NCI-H1105 (cell line): ENCODE results near the gene ADD1.

Experiments used
- DNase-seq: peaks from one replicate; lab custom pipeline; 2025; lab: John Stamatoyannopoulos, UW

The ADD1 gene

DNA sequence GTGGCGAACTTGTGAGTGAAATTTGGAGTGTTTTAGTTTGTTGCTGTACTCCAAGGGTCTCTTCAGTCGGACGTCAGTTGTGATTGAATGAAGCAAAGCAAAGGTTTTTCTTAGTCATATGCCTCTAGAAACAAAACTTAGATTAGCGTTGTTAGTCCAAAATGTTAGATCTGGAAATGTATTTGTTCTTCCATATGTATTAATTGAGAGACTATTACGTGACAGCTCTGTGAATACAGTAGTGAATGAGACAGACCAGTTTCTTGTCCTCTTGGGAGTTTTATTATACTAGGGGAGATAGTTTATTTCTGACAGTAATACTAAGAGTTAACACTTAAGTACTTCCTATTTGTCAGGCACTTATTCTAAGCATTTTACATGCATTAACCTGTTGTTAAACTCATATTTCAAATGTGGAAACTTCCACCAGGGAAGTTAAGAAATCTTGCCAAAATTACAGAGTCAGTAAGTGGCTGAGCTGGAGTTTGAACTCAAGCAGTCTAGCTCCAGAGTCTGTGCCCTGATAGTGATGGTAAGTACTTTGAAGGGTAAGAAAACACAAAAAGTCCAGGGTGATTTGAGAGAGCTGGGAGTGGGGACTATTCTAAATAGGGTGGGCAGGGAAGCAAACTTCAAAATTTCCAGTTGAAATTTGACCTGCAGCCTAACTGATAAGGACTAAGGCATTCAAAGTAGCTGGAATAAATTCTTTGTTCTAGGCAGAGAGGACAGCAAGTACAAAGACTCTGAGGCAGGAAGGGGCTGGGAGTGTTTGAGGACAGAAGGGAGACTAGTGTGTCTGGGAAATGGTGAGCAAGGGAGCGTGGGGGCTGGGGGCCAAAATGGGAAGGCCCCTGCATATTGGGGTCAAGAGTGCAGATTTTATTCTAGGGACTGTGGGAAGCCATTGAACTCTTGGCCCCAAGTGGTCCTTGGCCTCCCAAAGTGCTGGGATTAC, 17.0 kb downstream of the ADD1 start:
- no peak for DNase-seq

DNA sequence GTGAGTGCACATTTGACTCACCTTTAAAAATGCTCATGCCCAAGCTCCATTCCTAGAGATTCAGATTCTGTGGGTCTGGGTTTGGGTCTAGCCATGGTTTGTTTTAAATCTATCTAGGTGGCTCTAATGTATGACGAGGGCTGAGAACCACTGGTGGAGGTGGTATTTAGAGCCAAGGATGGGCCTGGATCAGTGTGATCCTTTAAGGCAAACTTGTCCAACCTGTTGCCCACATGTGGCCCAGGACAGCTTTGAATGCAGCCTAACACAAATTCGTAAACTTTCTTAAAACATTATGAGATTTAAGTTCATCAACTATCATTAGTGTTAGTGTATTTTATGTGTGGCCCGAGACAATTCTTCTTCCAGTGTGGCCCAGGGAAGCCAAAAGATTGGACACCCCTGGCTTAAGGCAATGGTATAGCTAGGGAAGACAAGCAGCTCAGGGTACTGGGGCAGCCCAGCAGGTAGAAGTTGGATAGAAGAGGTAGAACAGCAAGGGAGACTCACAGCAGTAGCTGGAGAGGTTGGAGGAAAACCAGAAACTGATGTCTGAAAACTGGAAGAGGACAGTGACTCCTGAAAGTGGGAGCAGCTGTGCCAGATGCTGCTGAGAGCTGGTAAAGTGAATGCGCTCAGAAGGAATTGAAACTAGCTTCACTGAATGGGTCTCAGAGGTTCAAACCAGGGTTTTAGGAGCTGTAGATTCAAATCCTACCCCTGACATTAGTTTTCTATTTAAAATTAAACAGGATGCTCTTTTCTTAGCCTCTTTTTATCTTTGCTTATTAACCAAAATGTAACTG, 18.2 kb downstream of the ADD1 start:
- DNase-seq: no peak

DNA sequence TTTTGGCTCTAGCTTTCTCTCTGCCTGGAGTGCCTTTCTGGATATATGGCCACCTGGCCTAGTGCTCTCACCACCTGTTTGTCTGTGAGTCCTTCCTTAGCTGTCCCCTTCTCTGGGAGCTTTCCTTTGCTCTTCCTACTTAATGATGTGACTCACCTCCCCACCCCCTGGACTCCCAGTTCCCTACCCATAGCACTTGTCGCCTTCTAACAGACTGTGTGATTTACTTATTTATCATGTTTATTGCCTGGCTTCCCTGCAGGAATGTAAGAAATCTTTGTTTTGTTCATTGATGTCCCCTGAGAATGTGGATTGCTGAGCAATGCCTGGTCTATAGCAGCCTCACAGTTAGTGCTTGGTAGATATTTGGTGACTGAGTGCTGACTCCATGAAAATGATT, 18.9 kb downstream of the ADD1 start:
- DNase-seq: no peak

DNA sequence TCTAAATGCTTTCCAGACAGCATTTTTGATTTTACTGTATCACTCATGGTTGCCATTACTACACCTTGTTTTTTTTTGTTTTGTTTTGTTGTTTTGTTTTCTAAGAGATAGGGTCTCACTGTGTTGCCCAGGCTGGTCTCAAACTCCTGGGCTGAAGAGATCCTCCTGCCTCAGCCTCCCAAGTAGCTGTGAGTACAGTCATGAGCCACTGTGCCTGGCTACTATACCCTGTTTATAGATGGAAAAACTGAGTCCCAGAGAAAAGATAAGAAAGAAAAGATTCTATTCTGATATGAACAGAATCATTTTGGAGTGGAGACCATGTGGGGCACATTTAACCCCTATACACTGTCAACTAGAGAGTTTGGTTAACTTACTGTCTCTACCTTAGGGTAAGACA, 20.0 kb downstream of the ADD1 start:
- no peak for DNase-seq

DNA sequence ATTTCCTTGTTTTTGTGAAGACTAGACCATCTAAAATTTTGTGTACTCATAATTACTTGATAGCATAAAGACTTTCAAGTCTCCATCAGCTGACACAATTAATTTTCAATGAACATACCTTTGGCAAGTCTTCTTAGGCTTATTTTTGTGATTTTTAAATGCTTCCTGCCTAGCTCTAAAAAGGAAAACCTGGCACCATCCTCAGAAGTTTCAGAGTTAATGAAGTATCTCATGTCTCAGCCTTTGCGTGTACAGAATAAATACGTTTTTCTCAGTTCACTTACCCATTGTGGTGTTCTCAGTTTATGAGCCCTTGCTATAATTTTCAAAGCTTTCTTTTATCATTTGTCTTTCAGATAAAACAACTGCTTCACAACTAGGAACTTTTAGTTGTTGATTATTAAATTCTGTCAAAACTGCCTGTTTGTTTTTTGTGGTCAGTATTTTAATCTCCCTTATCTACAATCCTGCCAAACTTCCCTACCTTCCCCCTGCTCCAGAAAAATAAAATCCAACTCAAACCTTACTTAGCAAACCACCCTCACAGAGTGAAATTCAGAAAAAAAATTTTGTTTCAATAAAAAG, 21.6 kb downstream of the ADD1 start:
- DNase-seq: no peak

DNA sequence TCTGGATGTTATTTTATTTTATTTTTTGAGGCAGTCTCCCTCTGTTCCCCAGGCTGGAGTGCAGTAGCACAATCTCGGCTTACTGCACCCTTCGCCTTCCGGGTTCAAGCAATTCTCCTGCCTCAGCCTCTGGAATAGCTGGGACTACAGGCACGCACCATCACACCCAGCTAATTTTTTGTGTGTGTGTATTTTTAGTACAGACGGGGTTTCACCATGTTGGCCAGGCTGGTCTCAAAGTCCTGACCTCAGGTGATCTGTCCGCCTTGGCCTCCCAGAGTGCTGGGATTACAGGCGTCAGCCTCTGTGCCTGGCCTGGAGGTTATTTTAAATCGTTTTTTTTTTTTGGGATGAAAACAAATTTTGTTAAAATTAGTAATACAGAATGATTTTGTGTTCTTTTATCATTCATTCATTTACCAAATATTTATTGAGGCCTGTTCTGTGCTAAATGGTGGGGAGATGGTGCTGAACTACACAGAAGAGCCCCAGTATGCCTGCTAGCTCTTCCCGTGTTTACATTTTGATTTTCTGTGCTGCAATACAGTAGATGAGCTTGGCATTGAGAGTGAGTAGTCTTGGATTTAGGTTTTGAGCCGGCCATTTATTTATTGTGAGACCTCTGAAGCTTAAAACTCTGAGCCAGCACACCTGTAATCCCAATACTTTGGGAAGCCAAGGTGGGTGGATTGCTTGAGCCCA, 22.7 kb downstream of the ADD1 start:
- DNase-seq: no peak

DNA sequence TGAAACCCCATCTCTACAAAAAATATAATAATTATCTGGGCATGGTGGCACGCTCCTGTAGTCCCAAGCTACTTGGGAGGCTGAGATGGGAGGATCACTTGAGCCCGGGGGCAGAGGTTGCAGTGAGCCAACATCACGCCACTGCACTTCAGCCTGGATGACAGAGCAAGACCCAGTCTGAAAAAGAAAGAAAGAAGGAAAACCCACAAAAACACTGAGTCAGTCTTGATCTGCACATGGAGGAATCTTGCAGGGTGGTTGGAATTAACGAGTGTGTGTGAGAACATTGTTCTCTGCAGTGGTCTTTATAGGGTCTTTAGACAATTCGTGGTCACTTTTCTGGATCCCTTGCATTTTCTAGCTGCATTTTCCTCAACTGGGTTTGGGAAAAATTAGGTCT, 23.2 kb downstream of the ADD1 start:
- DNase-seq: no peak

DNA sequence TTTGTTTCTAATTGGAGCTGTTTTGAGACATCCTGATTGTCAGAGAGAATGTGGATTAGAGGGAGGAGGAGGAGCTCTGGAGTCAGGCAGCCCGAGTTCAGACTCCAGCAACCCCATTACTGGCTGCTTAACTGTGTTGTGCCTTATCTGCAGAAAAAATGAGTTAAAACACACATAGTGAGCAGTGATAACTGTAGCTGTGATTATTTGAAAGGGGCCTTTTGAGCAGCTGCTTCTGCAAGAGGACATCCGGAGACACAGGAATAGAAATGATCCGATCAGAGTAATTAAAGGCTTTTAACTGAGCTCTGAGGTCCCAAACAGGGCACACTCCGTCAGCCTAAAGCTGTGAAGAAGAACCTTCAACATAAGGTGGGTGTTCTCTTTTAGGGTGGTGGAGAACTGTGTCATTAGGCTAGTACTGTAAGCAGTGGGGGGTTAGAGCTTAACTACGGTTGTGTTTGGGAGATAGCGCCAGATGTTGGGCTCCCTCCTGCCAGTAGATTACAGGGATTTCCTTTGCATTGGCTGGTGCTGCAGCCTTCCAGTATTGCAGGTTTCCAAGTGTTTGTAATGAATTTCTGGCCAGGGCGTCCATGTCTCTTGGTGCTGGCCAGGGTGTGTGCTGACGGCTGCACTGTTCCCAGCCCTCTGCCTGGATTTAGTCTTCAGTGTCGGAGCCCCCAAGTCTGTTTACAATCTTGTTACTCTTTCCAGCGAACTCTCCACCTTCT, 24.3 kb downstream of the ADD1 start:
- no peak for DNase-seq

DNA sequence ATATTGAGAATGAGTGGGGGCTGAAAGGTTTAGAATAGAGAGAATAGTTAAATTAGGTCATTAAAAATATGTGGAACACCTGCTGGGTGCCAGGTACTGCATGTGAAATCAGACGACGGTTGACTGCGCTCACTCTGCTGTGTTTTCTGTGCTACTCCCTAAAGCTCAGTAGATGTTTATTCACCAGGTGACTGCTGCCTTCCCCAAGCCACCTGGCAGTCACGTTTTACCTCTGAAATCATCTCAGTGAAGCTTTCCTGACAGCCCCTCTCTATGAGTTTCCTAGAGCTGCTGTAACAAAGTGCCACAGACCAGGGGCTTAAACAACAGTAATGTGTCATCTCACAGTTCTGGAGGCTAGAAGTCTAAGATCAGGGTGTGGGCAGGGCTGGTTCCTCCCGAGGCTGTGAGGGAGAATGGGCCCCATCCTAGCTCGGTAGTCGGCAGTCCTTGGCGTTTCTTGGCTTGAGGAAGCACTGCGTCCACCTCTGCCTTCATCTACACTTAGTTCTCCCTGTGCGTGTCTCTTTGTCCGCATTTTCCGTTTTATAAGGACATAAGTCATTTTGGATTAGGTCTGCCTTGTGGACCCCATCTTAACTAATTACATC, 25.3 kb downstream of the ADD1 start:
- no peak for DNase-seq

DNA sequence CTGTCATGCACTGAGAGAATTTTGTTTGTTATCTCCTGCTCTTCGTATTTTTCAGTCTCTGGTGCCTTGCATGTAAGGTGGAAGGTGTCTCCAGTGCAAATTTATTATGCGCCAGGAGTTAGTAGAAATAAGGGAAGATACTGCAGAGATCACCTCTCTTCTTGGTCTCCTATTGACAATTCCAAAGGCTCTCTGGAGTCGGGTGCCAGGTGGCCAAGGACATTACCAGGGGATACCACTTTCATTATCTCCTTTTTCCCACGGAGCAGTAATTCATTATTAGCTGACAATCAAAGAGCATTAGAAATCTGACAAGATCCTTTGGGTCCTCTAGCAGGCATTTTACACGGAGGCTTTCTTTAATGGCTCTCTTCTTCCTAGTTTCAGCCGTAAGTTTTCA, 26.0 kb downstream of the ADD1 start:
- DNase-seq: no peak

DNA sequence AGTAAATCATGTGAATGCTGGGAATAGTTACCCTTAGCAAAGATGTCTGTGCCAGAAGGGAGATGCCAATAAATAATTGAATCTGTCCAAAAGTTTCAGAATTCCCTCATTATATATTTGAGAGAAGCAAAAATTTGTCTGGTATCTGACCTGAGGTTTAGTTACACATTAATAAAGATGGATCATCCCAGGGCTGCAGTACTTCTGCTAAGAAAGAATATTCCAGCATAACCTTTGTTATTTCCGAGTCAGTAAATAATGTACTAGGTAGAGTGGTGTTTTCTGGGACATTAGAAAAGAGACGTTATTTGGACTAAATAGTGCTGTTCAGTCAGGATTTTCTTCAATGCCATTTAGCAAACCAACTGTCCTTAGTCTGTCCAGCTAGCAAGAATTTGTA, 26.4 kb downstream of the ADD1 start:
- DNase-seq: no peak

DNA sequence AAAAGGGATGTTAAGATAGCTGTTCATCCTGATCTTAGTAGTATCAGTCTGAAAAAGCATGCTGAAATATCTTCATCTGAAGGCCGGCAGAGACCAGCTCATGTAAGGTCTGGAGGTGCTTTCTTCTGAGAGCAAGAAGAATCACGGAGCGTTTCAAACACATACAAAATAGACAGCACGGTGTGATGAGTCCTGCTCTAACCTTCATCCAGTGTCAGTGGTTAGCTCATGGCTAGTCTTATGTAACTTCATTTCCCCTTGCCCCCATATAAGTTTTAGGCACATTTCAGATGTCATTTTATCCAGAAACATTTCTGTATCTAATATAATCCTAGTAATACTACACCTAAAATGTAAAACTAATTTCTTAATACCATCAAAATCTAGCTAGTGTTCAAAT, 27.8 kb downstream of the ADD1 start:
- no peak for DNase-seq

DNA sequence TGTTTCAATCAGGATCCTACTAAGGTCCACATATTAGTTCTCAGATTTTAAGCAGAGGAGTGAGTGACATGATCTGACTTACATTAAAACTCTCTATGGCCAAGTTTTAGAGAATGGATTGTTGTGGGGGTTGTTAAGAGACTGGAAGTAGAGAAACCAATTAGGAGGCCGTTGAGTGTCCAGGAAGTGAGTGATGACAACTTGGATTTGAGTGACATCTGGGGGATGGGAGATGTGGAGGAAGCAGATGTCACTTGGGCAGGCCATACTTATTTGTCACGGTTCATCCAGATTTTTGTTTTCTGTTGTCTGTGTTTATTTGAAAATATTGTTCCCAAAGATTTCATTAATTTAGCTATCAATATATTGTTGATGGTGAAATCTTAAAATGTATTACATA, 28.3 kb downstream of the ADD1 start:
- no peak for DNase-seq

DNA sequence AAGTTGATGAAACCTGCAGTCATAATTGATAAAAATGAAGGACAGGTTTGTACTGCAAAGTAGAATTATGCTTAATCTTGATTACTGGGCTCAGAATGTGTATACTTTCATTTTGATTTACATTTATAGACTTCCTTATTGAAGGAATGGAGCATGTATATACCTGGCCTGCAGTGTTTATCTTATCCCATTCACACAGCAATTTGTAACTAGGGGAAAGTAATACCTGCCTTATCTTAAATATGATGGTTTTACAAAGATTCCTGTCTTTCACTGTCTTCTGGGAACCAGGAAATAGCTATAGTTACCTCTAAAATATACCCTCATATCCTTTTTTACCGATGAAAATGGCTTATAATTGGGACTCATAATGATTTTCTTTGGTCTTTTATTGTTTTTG, 29.7 kb downstream of the ADD1 start:
- no peak for DNase-seq

DNA sequence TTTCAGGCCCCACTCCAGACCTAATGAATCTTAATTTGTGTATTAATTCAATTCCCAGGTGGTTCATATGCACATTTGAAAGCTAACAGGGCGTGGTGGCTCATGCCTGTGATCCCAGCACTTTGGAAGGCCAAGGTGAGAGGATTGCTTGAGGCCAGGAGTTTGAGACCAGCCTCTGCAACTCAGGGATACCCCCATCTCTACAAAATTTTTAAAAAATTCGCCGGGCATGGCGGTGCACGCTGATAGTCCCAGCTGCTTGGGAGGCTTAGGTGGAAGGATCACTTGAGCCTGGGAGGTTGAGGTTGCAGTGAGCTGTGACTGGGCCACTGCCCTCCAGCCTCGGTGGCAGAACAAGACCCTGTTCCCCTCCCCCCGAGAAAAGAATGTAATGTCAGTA, 31.2 kb downstream of the ADD1 start:
- no peak for DNase-seq

DNA sequence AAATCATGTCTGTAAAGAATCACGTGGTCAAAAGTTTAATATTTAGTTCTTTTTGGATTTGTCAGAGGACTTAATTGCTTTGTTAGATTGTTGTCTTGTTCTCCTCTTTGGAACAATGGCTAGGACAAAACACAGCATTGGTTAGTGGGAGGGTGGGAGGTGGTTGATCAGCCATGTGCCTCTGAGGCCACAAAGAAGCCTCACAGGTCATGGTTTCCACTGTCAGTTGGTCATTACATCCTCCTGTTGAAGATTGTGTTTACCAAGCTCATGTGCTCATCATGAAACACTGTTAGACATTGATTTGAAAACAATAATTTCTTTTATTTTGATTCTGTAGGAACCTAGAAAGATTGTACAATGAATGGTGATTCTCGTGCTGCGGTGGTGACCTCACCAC, 31.9 kb downstream of the ADD1 start:
- no peak for DNase-seq

DNA sequence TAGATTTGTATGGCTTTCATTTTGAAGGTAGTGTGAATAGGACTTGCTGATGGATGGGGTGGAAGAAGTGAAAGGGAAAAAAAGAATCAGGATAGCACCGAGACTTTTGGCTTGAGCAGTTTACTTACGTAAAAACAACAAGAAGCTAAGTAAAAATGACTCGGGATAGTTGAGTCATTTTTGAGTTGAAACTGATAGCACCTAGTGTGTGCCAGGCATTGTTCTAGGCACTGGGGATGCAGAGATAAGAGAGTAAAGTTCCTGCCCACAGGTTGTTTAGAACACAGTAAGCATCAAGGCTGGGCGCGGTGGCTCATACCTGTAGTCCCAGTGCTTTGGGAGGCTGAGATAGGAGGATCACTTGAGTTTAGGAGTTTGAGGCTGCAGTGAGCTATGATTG, 34.7 kb downstream of the ADD1 start:
- no peak for DNase-seq

DNA sequence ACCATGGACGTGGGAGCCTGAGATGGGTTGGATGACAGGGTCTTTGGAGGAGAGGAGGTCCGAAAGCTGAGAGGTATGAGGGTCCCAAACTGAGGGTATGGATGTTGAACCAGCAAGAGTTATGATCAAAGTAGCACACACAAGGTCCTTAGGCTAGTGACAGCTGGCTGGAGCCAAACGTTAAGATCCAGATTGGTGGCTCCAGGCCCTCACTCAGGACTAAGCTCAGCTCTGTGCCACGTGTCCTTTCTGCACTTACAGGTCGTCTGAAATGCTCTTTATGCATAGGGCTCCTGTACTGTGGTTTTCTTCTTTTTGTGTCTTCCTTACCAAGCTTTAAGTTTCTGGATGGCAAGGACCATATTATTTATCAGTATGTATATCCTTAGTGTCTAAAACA, 35.4 kb downstream of the ADD1 start:
- no peak for DNase-seq

DNA sequence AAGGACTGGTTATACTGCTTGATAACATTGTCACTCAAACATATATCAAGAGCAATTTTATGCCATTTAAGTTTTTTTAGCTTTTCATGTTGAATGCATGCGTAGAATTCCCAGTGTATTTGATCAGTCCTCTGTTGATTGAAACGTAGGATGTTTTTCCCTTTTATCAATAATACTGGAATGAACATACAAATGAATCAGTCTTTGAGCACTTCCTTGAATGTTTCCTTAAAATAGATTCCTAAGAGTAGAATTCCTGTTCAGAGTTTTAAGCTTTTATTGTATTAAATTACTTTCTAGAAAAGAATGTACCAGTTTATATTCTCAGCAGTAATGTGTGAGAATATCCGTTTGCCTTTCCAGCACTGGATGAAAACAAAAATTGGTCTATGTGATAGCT, 37.8 kb downstream of the ADD1 start:
- DNase-seq: no peak

DNA sequence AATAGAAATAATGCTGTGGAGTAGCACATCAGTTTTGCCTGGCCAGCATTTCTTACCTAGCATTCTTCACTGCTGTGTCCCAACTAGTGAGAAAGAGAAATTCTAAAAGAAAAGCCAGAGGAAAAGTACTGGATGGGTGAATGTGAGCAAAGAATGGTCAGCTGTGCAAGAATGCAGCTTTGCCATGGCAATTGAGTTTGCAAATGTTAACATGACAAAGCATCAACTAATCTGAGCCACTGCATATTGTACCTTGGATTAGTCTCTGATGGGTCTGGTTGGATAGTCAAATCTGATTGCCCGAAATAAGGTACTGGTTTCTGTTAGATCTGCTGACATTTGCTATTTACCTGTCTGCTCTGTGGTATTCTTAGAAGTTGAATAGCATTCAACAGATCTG, 38.7 kb downstream of the ADD1 start:
- no peak for DNase-seq

DNA sequence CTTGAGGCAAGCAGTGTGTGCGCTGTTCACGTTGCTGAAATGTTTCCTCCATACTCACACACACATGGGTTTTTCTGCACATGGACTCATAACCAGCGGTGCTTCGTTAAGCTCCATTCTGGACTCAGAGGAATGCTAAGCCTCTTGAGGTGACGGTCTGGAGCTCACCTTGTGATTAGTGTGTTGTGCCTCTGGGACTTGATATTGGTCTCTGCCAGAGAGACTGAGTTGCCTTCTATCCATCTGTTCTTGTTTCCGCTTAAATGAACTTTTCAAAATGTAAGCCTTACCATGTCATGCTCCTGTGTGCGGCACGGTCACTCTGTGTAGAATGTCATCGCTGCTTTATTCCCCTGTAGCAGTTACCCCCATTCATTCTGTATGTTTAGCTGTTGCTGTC, 42.5 kb downstream of the ADD1 start:
- DNase-seq: no peak
